Panc1 (cell line): Measurements from ENCODE around the gene BRINP3. TPM values are rescaled to one million over a fixed set of nuclear protein-coding genes. Genes with fewer than 3 reads are reported as not detected.

ENCODE experiments used
- ATAC-seq: fragments of 200-7000 bp; cut with Tn5 transposase; 2 replicates; pipeline ENCODE4 v1.9.1; 2020; ENCODE audit warnings: mild to moderate bottlenecking, moderate library complexity
- BruUV-seq: library from RNA; stranded (reverse); fragments of 400-500 nt; replicated peaks from 2 replicates; lab custom pipeline; 2021; lab: Mats Ljungman, UMichigan
- CTCF ChIA-PET: fragments of 300-600 bp; sonication (Branson Sonifier 250); formaldehyde crosslinking; loops from one replicate; lab custom pipeline; 2022; ENCODE audit warnings: antibody characterized with exemption; lab: Charles Lee
- POLR2A ChIA-PET: fragments of 300-600 bp; sonication (Branson Sonifier 250); formaldehyde crosslinking; loops from one replicate; lab custom pipeline; 2022; ENCODE audit warnings: antibody characterized with exemption; lab: Charles Lee
- DNase-seq: peaks from one replicate; pipeline ENCODE4 v3.0.0-alpha.2; 2010; ENCODE audit warnings: low read depth, low spot score
- H3K27ac ChIP-seq: 2 replicates; pipeline ENCODE4 v1.5.1; 2011; ENCODE audit warnings: mild to moderate bottlenecking, low read length, inconsistent platforms
- H3K27me3 ChIP-seq: fragments of 200-500 bp; sonication (Bioruptor generic); 2 replicates; pipeline ENCODE4 v1.6.0; 2014; ENCODE audit warnings: low read length, inconsistent platforms; ENCODE audit not compliant: control insufficient read depth, insufficient read depth
- H3K36me3 ChIP-seq: fragments of 200-500 bp; sonication (Bioruptor generic); 2 replicates; pipeline ENCODE4 v1.5.1; 2014; ENCODE audit warnings: inconsistent platforms, mild to moderate bottlenecking, low read length, moderate library complexity; ENCODE audit not compliant: control insufficient read depth, insufficient read depth
- H3K4me1 ChIP-seq: 2 replicates; pipeline ENCODE4 v1.5.1; 2011; ENCODE audit warnings: inconsistent platforms, mild to moderate bottlenecking, low read length, moderate library complexity; ENCODE audit not compliant: control insufficient read depth, insufficient read depth
- H3K4me3 ChIP-seq, 2 experiments: 2 replicates each; pipeline ENCODE4 v1.5.1; 2011 to 2012; ENCODE audit warnings: low read depth in 2 of 2, low read length in 2 of 2, mild to moderate bottlenecking in 2 of 2, inconsistent platforms in 1 of 2, moderate library complexity in 1 of 2
- H3K9me3 ChIP-seq: fragments of 200-500 bp; sonication (Bioruptor generic); 2 replicates; pipeline ENCODE4 v1.5.1; 2014; ENCODE audit warnings: low read depth, mild to moderate bottlenecking, inconsistent platforms, low read length, moderate library complexity; ENCODE audit not compliant: control insufficient read depth, insufficient read depth
- POLR2AphosphoS5 ChIP-seq: IDR thresholded peaks from 2 replicates; pipeline ENCODE4 v1.6.1; 2012; ENCODE audit warnings: mild to moderate bottlenecking, low read depth, low read length, moderate library complexity
- REST ChIP-seq, 2 experiments: IDR thresholded peaks; 2 replicates each; pipeline ENCODE4 v1.6.1; 2011 to 2012; ENCODE audit warnings: low read depth in 2 of 2, control low read depth in 1 of 2, low read length in 1 of 2, mild to moderate bottlenecking in 1 of 2, moderate library complexity in 1 of 2; ENCODE audit not compliant: insufficient read depth in 1 of 2
- SIN3A ChIP-seq: IDR thresholded peaks from 2 replicates; pipeline ENCODE4 v1.6.1; 2012; ENCODE audit warnings: low read depth, mild to moderate bottlenecking, low read length, moderate library complexity, borderline replicate concordance; ENCODE audit not compliant: insufficient read depth
- TCF7L2 ChIP-seq: IDR thresholded peaks from 2 replicates; pipeline ENCODE4 v1.6.1; 2011; ENCODE audit warnings: mild to moderate bottlenecking, low read depth, low read length, inconsistent platforms
- in situ Hi-C: cut with HindIII; loops from 2 replicates; pipeline ENCODE4 v1.10.0; 2016; ENCODE audit warnings: low sequenced_read_pairs, low pct_unique_long_range_greater_than_20kb
- intact Hi-C: fragments of 100-400 bp; cut with micrococcal nuclease; formaldehyde crosslinking; loops from one replicate; pipeline ENCODE4 v1.10.0; 2022; ENCODE audit not compliant: unreplicated experiment
- total RNA-seq: library from RNA; stranded (reverse); gene quantifications from one replicate; pipeline ENCODE4 v1.2.1, GENCODE V29; 2021; ENCODE audit not compliant: unreplicated experiment
- TF ChIP-seq, protein P1 (sequence below): fragments of 450-650 bp; IDR thresholded peaks from 2 replicates; pipeline ENCODE4 v1.5.1; 2017; ENCODE audit warnings: mild to moderate bottlenecking

Gene BRINP3
- total RNA-seq, 1 experiment from 2014 or later, result 1.0 TPM

GRCh38 chr1:190403402-190403801 is 74.3 kb downstream of the BRINP3 start:
- Histone ChIP-seq H3K36me3 (no peaks in the 10 kb centered on the region), H3K27ac (no peak overlapping the region), H3K9me3 (no peaks in the 10 kb centered on the region), H3K27me3 (no peaks in the 10 kb centered on the region), H3K4me1 (no peaks in the 10 kb centered on the region), H3K4me3 (no peak overlapping the region)
- no TSS peak for BruUV-seq
- DNase-seq (no peak), ATAC-seq (no peak)
- CTCF ChIA-PET, result no interaction called here
- POLR2A ChIA-PET, result no interaction called here
- TF ChIP-seq POLR2AphosphoS5 (no peak), TCF7L2 (no peak), SIN3A (no peak), REST (IDR thresholded peaks at IDR 0.05; ENCODE audit: insufficient read depth in 1 of 2, low read depth in 2 of 2, low read length in 1 of 2) (no peak)
- TF ChIP-seq, protein P1, sequence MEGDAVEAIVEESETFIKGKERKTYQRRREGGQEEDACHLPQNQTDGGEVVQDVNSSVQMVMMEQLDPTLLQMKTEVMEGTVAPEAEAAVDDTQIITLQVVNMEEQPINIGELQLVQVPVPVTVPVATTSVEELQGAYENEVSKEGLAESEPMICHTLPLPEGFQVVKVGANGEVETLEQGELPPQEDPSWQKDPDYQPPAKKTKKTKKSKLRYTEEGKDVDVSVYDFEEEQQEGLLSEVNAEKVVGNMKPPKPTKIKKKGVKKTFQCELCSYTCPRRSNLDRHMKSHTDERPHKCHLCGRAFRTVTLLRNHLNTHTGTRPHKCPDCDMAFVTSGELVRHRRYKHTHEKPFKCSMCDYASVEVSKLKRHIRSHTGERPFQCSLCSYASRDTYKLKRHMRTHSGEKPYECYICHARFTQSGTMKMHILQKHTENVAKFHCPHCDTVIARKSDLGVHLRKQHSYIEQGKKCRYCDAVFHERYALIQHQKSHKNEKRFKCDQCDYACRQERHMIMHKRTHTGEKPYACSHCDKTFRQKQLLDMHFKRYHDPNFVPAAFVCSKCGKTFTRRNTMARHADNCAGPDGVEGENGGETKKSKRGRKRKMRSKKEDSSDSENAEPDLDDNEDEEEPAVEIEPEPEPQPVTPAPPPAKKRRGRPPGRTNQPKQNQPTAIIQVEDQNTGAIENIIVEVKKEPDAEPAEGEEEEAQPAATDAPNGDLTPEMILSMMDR, result no peak
- intact Hi-C loops (no loop called here), in situ Hi-C loops (no loop called here)

DNA sequence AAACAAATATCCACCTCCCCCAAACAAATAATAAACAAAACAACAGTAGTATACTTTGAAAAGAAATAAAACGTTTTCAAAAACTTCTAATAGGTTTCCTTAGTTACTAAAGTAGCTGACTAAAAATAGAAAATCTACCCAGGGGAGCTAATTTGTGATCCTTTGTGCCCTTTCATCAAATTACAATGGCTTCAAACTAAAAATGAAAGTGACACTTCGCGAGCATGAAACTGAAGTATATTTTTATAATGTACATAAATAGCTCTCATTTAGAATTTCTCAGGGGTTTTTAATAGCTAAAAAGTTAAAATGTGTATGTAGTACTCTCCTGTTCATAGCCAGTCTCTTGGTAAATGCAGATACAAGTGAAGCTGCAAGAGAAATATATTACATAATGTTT is 78.4 kb downstream of the BRINP3 start:
- no peaks in the 10 kb centered on the region for H3K9me3 ChIP-seq
- CTCF ChIA-PET, result no interaction called here
- DNase-seq (no peak), ATAC-seq (no peak)
- H3K4me1 ChIP-seq, result no peaks in the 10 kb centered on the region
- in situ Hi-C loops, result no loop called here
- TF ChIP-seq POLR2AphosphoS5 (no peak), TCF7L2 (no peak)
- intact Hi-C loops, result no loop called here
- H3K36me3 ChIP-seq, result no peaks in the 10 kb centered on the region
- H3K27ac ChIP-seq, result no peak overlapping the region
- H3K27me3 ChIP-seq, result no peaks in the 10 kb centered on the region
- no peak overlapping the region for H3K4me3 ChIP-seq
- POLR2A ChIA-PET, result no interaction called here
- BruUV-seq, result no TSS peak

GRCh38 chr1:190391582-190391981 is 86.1 kb downstream of the BRINP3 start:
- Histone ChIP-seq H3K36me3 (no peaks in the 10 kb centered on the region), H3K27ac (no peak overlapping the region), H3K4me3 (no peak overlapping the region), H3K9me3 (no peaks in the 10 kb centered on the region), H3K27me3 (no peaks in the 10 kb centered on the region), H3K4me1 (no peaks in the 10 kb centered on the region)
- TF ChIP-seq POLR2AphosphoS5 (no peak), SIN3A (no peak), TCF7L2 (no peak), REST (IDR thresholded peaks at IDR 0.05; ENCODE audit: insufficient read depth in 1 of 2, low read depth in 2 of 2, low read length in 1 of 2) (no peak)
- TF ChIP-seq, protein P1, result no peak
- ATAC-seq, result no peak
- in situ Hi-C loops, result no loop called here
- intact Hi-C loops, result no loop called here
- no TSS peak for BruUV-seq
- ChIA-PET POLR2A (no interaction called here), CTCF (no interaction called here)
- no peak for DNase-seq
